ENCODE measurements around the gene DPP9.

DNA sequence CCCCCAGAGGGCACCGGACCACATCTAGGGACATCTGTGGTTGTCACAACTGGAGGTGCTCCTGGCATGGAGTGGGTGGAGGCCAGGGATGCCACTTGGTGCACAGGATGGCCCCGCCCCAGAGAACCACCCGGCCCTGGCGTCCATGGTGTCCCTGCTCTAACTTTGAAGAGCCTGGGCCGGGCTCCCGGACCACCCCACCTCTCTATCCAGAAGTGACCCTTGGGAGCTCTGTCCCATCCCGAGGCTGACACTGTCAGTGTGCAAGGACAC is 30.6 kb downstream of the DPP9 start:
- TF ChIP-seq, protein P1, sequence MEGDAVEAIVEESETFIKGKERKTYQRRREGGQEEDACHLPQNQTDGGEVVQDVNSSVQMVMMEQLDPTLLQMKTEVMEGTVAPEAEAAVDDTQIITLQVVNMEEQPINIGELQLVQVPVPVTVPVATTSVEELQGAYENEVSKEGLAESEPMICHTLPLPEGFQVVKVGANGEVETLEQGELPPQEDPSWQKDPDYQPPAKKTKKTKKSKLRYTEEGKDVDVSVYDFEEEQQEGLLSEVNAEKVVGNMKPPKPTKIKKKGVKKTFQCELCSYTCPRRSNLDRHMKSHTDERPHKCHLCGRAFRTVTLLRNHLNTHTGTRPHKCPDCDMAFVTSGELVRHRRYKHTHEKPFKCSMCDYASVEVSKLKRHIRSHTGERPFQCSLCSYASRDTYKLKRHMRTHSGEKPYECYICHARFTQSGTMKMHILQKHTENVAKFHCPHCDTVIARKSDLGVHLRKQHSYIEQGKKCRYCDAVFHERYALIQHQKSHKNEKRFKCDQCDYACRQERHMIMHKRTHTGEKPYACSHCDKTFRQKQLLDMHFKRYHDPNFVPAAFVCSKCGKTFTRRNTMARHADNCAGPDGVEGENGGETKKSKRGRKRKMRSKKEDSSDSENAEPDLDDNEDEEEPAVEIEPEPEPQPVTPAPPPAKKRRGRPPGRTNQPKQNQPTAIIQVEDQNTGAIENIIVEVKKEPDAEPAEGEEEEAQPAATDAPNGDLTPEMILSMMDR (IDR thresholded peaks at IDR 0.05) = no peak
- TF ChIP-seq POLR2A (IDR thresholded peaks at IDR 0.05) = no peak

Data from right lobe of liver (tissue), 4 donors.